OCI-LY7 (cell line): Measurements from ENCODE around the gene CANT1.

Experiments
- EZH2phosphoT487 ChIP-seq: fragments of 200-600 bp; sonication (generic); IDR thresholded peaks from 2 replicates; pipeline ENCODE4 v1.6.1; 2018; ENCODE audit warnings: low read depth, borderline replicate concordance, mild to moderate bottlenecking, mixed run types, antibody characterized with exemption, low read length, moderate library complexity, mixed read lengths
- TF ChIP-seq, protein P1 (sequence below): fragments of 200-600 bp; sonication (generic); conservative IDR thresholded peaks from 2 replicates; pipeline ENCODE4 v1.5.1; 2014; ENCODE audit warnings: mild to moderate bottlenecking, antibody characterized with exemption, low read length, moderate library complexity, mixed read lengths

DNA sequence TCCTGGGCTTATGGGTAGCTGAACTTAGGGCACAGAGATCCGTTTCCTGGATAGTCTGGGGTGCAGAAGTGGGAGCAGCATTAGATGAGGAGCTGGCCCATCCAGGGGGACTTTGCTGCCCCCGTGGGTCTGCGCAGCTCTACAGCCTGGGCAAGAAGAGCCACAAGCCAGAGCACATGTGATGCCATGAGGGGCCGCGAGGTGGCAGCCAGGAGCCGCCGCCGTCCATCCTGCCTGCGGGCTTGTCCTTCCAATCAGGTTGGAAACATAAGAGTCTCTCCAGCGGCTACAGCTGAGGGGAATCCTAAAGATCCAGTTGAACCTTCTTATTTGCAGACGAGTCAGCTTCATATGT lies 36.3 kb upstream of the CANT1 start:
- TF ChIP-seq, protein P1, sequence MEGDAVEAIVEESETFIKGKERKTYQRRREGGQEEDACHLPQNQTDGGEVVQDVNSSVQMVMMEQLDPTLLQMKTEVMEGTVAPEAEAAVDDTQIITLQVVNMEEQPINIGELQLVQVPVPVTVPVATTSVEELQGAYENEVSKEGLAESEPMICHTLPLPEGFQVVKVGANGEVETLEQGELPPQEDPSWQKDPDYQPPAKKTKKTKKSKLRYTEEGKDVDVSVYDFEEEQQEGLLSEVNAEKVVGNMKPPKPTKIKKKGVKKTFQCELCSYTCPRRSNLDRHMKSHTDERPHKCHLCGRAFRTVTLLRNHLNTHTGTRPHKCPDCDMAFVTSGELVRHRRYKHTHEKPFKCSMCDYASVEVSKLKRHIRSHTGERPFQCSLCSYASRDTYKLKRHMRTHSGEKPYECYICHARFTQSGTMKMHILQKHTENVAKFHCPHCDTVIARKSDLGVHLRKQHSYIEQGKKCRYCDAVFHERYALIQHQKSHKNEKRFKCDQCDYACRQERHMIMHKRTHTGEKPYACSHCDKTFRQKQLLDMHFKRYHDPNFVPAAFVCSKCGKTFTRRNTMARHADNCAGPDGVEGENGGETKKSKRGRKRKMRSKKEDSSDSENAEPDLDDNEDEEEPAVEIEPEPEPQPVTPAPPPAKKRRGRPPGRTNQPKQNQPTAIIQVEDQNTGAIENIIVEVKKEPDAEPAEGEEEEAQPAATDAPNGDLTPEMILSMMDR, result peak; percentile 98
- no peak for TF ChIP-seq EZH2phosphoT487
